DMS53 (cell line): ENCODE results near the gene SCG3.
A peak's percentile ranks its signal among the peaks of the same experiment; 100 is the strongest.

ENCODE experiments used
- DNase-seq: peaks from one replicate; lab custom pipeline; 2025; lab: John Stamatoyannopoulos, UW

The SCG3 gene

DNA sequence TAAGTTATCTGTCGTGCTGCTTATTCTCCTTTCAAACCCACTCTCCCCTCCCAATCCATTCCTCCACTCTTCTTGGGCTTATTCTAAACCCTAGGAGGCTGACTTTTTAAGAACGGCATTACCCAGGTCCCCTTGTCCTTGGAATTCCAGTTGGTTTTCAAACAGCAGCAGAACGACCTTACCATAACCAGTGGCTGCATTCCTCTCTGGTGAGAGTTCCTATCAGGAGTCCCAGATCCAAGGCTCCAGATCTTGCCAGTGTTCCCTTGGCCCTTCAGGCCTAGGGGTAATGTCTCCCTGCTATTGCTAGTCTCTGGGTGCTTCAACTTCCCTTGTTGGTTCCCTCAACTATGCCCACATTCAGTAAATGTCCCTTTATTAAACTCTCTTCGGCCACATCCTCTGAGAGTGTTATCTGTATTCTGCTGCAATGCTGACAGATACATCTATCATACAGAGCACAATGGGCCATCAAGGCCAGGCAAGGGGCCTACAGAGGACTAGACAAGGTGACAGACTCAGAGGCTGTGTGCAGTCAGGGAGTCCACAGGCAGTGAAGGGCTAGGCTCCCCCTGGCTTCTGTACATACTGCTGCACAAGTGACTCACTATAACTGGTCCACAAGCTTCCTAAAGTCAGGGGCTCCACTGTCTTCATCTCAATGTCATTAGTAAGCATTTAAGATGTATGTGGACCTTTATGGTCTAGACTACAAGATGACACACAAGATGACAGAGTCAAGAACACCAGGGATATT is 46.0 kb downstream of the SCG3 start:
- peak; percentile 21 for DNase-seq

DNA sequence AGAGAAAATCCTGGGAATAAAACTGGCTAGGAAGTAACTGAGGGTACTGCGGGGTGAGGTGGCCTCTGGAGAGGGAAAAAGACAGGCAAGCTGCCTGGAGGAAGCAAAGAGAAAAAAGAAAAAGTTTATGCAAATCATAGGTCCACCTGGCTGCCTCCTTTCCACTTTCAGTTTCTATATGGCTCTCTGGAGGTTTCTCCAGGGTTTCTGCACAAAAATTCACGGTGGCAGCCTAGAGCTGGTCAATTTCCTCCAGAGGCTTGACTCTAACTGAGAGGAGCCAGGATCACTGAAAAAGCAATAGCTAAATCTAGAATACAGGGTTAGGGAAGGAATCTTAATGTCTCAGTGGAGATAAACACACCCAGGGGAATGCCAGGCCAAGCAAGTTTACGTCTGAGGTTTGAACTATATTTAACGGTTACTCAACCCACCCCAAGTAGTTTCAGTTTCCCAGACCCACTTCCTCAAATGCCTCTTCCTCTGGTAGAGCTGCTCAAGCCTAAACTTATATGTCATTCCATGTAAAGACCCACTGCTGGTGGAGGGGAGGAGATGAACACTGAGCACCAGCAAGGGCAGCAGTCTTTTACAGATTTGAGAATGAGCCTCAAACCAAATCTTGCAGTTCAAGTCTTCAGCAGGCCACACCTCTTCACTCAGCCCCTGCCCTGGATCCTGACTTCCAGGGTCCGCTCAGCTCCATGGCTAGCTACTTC is 50.4 kb downstream of the SCG3 start:
- peak; percentile 43 for DNase-seq

DNA sequence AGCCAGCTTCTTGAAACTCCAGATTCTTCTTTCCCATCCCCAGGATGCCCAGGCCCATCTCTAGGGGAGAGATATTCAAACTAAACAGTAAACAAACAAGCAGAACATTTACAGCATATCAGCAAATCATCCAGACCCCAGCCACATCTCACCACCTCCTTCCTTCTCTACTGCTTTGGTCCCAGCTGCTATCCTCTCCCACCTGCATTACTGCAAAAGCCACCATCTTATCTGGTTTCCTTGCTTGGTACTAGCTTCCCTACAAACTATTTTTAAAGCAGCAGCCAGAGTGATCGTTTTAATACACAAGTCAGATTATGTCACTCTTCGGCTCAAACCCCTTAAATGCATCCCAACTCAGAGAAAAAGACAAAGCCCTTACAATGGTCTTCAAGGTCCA is 51.3 kb downstream of the SCG3 start:
- no peak for DNase-seq

DNA sequence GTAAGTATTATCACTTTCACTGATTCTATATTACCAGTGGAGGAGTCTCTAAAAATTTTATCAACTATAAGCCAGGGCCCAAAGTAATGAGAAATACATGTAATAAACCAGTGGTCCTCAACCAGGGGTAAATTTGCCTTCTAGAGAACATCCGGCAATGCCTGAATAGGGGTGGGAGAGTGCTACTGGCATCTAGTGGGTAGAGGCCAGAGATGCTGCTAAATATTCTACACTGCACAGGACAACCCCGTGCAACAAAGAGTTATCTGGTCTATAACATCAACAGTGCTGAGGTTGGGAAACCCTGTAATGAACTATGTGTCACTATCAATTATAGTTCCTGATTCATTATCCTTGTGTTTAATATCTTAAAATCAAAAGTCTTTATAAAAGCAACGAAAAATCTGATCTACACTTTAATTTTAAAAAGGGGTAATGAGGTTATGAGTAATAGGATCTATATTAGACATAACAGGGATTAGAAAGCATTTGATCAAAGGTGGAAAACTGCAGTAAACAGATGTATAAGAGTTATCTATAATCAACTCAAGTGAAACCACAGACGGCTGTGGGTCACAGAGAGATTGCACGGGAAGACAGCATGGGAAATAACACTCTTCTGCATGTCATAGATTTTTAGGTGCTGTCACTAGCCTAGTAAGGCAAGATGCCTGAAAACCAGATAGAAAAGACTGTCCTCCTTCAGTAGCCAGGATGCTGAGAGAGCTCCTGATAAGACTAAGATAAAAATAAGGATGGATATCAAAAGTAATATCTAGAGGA is 54.1 kb downstream of the SCG3 start:
- DNase-seq, result no peak

DNA sequence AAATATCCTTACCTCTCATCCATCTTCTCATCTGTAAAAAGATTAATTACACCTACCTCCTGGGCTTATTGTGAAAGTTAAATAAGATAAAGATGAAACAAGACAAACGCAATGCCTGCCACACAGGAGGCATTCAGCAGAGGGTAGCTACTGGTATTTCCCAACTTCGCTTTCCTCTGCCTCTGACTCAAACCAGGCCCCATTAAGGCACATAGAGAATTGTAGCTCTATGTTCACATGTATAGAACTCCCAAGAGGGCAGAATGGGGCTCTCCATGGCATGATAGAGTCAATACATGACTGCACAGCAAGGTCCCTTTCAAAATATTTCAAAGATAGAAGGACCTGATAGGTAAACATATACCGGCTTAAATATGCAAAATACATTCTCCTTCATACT is 54.8 kb downstream of the SCG3 start:
- DNase-seq, result peak; percentile 9

DNA sequence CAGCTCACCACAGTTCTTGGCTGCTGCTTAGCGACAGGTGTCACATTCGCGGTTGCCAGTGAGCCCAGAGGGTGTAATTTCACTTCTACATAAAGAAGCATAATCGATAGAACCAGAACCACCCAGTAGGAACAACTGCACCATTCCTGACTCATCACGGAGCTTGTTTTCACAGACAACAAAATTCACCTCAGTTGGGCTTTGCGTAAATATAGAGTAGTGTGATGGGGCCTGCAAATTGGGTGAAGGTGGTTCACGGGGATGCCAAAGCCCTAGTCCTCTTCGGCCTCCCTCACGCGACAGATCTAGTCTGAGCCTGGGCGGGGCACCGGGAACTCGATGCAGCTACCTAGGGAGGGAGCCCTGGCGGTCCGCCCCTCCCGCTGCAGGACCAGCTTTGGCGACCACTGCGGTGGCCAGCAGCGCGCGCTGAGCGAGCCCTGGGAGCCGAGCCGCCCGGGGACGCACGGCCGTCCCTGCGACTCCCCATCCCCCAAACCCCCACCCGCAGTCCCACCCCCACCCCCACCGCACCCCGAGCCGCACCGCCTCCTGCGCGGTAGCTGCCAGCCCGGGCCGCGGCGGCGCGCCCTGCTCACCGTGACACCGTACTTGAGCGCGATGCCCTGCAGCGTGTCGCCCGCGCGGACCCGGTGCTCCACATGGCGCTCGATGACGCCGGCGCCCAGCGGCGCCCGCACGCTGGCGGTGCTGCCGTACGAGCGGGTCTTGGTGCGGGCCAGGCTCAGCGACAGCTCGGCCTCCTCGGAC is 55.6 kb downstream of the SCG3 start:
- peak; percentile 77 for DNase-seq

DNA sequence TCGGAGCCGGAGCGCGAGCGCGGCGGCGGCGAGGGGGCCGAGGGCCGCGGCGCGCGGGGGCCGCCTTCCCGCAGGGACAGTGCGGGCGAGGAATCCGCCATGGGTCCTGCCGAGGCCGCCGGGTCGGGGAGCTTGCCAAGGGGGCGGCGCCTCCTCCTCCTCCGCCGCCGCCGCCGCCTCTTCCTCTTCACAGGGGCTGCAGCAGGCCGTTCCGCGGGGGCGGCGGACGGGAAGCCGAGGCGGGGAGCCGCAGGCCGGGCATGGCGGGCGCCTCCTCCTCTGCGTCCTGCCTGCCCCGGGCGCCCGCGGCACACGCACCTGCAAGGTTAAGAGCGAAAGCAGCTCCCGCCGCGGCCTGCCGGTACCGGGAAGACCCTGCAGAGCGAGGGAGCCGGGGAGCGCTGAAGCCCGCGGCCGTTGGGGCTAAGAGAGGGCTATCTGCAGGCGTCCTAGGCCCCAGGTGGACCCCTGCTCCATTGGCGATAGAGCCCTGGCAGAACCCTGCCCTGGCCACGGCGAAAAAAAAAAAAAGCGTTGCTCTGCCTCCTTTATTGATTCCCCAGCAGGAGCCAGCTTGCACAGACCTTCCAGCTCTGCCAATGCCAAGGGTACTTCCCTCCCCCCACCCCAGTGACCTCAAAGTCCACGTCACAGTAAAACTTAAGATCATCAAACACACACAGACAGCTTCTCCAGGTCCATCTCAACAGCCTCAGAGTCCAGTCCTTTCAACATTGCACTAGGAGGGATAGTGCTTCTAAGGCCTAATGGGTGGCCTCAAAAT is 56.4 kb downstream of the SCG3 start, which contains the start of gene LYSMD2:
LYSMD2 (minus strand) TSS at position 134 of the 784 bp plus-strand sequence; CDS start at position 101, 33 bp downstream.
- DNase-seq, result peak; percentile 73

DNA sequence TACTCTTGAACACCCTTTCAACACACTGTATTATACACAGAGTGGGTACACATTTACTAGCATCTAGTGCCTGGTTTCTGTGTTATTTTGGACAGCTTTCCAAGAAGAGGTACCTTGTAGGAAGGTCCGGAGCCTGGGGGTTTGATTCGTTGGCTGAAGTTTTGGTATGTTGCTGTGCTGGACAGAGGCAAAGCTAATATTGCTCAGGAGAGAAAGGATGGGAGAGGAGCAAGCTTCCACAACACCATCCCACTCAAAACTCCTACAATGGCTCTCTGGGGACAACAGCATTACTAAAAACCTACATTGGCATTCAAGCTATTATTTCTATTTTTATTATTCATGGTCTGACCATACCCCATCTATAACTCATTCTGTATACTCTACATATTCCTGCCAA is 57.2 kb downstream of the SCG3 start:
- DNase-seq, result peak; percentile 16

DNA sequence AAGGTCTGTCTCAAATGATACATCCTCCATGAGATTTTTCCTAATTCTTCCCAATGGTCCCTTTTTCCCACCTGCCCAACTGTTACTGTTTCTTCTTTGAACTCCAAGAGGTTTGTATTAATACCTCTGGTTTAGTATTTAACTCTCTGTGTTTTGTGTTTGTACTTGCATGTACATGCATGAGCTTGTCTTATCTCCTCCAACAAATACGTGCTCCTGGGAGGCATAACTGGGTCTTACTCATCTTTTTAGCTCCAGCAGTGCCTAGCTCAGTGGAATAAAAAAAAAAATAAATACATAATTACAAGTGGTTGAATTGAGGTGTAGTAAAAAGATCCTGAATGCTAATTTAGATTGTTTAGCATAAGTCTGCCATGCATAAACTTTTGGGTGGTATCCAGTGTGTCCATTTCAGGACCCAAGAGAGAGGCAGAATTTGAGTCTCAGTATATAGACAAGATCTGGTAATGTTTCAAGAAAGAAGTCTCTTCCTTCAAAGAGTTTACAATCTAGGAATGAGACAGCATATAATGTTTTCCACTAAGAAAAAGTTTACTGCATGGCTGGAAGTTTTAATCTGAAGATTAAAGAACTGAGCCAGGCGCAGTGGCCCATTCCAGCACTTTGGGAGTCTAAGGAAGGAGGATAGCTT is 57.9 kb downstream of the SCG3 start:
- no peak for DNase-seq

DNA sequence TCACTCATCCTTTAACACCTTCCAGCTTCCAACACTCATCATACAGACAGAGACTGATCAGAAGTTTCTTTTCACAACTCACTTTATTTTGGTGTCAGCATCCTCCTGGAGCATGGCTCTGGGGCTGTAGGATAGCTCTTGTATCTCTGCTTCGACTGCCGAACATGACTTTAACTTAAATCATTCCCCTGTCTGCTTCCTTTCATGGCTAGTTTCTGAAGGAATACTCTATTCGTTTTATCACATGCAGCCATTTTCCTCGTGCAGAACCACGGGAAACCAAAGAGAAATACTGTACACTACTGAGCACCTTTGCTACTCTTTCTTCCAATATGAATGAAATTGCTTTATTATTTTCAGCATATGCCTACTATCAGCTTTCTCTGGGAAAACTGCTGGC is 68.0 kb downstream of the SCG3 start:
- DNase-seq, result no peak

DNA sequence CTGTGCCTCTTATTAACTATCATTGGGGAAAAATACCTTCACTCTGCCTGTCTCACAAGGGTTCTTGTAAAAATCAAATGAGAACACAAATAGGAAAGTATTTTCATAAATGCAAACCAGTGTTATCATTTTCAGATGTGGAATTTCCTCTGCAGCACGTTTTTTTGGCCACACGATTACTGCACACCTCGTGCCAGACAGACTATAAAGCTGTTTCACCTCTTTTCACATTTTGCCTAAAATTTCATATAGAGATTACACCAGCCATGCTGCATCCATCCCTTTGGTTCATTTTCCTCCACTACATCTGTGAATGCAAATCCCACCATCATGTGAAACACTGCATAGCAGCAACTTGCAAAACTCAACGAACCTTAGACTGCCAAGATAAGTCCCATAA is 68.9 kb downstream of the SCG3 start:
- no peak for DNase-seq

DNA sequence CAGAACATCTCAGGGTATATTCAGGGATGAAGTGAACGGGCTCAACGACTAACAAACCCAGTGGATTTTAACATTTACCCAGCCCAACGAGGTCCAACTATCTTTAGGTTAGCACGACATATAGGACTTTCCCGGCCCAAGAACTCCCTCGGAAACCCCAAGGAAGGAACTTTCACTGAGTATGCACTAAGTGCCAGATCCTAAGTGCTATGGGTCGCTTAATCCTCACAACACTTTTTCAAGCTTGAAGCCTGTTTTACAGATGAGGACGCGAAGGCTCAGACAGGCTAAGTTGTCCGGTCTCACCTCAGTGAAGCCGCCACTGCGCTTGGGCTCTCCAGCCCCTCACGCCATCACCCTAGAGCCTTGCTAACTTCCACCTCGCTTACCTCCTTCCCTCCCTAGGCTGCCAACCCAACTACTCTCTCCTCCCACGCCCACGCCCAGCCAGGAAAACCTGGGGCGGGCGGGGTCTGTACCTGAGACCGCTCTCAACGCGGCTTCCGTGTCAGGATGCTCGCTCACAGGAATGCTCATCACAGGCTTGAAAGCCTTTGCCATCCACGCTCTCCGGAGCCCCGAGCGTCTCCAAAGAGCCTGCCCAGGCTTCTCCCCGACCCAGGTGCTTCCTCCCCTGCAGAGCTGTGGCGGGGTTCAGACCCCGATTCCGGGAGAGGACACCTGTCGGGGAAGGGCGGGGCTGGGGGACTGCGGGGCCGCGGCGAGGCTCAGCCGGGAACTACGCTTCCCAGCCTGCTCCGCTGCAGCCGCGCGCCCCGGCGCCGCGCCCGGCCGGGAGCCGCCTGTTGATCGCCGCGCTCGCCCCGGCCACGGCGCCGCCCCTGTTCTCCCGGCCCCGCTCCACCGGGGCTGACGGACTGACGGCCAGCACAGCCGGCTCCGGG is 69.7 kb downstream of the SCG3 start, which contains the start of gene TMOD2:
TMOD2 (plus strand) TSS at position 806 of the 905 bp plus-strand sequence. CDS start 14,845 bp downstream, outside the sequence.
- DNase-seq, result peak; percentile 82

DNA sequence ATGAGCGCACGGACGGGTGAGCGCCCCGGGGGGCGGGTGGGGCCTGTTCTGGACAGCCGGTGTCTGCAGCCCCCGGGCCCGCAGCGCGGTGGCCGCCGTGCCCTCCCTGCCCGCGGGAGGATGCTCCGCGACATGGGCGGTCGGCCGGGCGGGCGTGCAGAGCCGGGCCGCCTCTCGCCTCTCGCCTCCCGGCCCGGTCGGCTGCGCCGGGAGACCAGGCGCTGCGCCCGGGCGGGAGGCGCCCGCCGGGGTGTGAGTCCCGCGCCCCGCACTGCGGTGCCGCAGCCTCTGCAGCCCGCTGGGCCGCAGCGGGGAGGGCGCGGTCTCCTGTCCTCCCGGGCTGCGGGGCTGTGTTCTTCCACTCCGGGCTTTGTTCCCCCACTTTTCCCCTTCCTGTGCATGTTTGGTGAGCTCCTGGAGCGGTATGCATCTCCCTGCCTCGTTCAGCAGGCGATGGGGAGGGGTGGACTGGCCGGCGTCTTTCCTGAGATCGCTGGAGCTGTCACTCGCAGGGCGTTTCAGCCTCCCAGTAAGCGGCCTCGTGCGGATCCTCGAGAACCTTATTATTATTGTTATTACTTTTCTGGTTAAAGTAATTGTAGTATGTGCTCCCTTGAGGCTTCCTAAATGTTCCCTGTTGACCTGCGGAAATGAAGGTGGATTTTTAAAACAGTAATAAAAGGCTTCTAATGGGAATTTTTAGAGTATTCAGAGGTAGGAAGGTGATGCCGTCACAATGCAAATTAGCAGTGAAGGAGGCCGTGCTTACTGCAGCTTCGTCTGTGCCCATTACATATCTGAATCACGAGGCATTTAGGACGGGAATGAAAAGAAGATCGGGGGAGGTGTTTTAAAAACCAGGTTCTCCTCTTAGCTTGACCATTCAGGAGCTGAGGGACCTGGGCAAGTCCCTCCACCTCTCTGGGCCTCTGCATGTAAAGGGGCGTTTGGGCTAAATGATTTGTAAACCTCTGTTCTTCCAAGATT is 70.7 kb downstream of the SCG3 start:
- peak; percentile 69 for DNase-seq

DNA sequence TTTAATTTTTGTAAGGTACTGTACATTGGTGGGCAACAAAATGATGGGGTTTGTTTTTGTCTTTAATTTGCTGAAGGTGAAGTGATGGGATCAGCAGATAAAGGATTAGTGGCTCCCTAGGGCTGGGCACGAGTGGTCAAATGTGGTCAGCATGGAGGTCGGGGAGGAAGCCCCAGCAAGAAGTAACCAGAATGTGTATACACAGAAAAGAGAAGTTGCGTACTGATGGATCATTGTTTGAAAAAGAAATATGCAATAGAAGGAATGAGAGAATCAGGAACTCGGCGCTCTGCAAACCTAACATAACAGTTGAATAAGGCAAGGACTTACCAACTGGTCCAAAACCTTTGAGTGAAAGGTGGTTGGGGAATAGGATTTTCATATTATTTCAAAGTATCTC is 71.6 kb downstream of the SCG3 start:
- no peak for DNase-seq

DNA sequence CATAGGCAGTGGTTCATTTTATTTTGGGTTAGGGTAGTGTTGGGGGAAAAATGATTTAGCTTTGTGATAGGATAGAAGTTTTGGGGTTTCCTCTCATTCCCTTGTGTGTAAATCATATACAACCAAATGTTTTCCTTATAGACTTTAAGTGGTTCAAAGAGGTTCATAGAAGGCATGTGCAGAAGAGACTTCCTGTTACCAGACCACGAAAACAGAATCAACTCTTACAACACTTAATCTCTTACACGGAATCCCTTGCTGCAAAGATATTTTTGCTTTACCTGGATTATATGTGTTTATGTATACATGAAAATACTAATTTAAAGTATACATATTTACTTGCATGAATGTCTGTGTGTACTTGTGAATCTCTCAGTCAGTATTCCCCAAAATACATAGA is 73.0 kb downstream of the SCG3 start:
- no peak for DNase-seq

DNA sequence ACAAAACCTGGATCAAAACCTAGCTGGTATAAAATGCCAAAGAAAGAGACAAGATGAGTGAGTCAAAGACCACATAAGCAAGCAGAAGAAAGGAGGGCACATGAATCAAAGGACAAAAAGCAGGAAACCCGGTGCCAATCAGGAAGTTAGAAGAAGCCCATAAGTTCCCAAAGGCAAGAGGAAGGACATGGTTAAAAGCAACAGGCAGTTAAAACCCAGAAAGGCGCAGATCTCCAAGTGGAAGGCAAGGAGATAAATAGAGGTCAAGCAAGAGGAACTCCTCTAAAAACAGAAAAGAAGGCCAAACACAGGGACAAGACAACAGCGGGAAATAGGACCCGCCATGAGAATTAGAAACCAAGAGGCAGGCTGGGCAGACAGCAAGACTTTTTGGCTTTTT is 74.5 kb downstream of the SCG3 start:
- DNase-seq, result no peak

DNA sequence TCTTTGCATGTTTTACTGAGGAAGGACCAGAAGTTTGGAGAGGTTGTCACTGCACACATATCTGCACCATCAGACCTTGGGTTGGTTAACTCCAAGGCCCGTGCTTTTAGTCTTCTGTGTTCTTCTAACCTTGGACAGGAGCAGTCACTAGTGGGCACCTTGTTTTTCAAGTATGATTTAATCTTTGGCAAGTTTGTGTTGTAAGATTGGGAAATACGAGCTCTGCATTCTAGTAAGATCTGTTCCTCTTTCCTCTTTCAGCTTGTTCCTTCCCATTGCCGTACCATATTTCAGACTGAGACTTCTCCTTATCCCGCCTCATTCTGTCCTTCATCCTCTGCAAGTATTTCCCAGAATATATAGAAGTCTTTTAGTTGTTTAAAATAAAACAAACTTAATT is 75.2 kb downstream of the SCG3 start:
- DNase-seq, result no peak

DNA sequence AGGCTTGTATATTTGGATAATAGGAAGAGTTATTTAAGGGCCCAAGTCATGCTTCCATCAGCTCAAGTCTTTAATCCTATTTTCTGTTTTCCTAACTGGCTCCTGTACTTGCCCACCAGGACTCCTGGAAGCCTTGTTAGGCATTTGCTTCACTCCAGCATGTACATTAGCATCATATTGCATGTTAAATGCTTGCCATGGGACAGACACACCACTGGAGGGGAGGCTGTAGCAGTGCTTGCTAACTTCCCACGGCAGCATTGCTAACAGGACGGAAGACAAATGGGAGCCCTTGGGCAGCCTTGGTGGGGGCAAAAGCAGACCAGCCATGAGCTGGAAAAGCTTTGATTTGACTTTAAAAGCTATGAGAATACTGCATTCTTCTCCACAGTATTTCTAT is 76.1 kb downstream of the SCG3 start:
- no peak for DNase-seq
